GM23338 (cell line): Measurements from ENCODE around the gene NCS1. TPM values are rescaled to one million over a fixed set of nuclear protein-coding genes. Genes with fewer than 3 reads are reported as not detected.

Experiments
- ATAC-seq: fragments of 200-7000 bp; cut with Tn5 transposase; 3 replicates; pipeline ENCODE4 v1.9.1; 2020
- DNase-seq: peaks from one replicate; pipeline ENCODE4 v3.0.0-alpha.2; 2015; ENCODE audit warnings: low spot score
- H2AFZ ChIP-seq: fragments of 200-600 bp; sonication (generic); 2 replicates; pipeline ENCODE4 v1.8.0; 2016; ENCODE audit warnings: antibody characterized with exemption, mild to moderate bottlenecking, moderate library complexity
- H3F3A ChIP-seq: fragments of 200-600 bp; sonication (generic); replicated peaks from 2 replicates; pipeline ENCODE4 v1.8.0; 2017; ENCODE audit warnings: antibody characterized with exemption, mixed run types, low read depth
- H3K27ac ChIP-seq: fragments of 200-600 bp; sonication (generic); 2 replicates; pipeline ENCODE4 v1.6.1; 2016; ENCODE audit warnings: low read depth
- H3K27me3 ChIP-seq: fragments of 200-600 bp; sonication (generic); 2 replicates; pipeline ENCODE4 v1.8.0; 2016; ENCODE audit warnings: mild to moderate bottlenecking, mixed run types, moderate library complexity; ENCODE audit not compliant: insufficient read depth
- H3K36me3 ChIP-seq: fragments of 200-600 bp; sonication (generic); 2 replicates; pipeline ENCODE4 v1.8.0; 2016; ENCODE audit warnings: mild to moderate bottlenecking; ENCODE audit not compliant: insufficient read depth
- H3K4me1 ChIP-seq: fragments of 200-600 bp; sonication (generic); 2 replicates; pipeline ENCODE4 v1.8.0; 2016; ENCODE audit warnings: mild to moderate bottlenecking, moderate library complexity; ENCODE audit not compliant: insufficient read depth
- H3K4me2 ChIP-seq: fragments of 200-600 bp; sonication (generic); 2 replicates; pipeline ENCODE4 v1.7.1; 2017; ENCODE audit warnings: mixed run types
- H3K4me3 ChIP-seq: fragments of 200-600 bp; sonication (generic); 2 replicates; pipeline ENCODE4 v1.6.1; 2016; ENCODE audit warnings: mixed run types
- H3K79me2 ChIP-seq: fragments of 200-600 bp; sonication (generic); replicated peaks from 2 replicates; pipeline ENCODE4 v1.8.0; 2017; ENCODE audit warnings: mild to moderate bottlenecking; ENCODE audit not compliant: insufficient read depth
- H3K9me2 ChIP-seq: fragments of 200-600 bp; sonication (generic); 2 replicates; pipeline ENCODE4 v1.8.0; 2017; ENCODE audit not compliant: insufficient read depth
- H4K20me1 ChIP-seq: fragments of 200-600 bp; sonication (generic); replicated peaks from 2 replicates; pipeline ENCODE4 v1.8.0; 2017; ENCODE audit warnings: mild to moderate bottlenecking; ENCODE audit not compliant: insufficient read depth
- H3K27ac Mint-ChIP-seq: 2 replicates; pipeline ENCODE4 v1.8.0; 2020; ENCODE audit warnings: inconsistent platforms, mild to moderate bottlenecking, moderate library complexity, mixed read lengths
- H3K27me3 Mint-ChIP-seq: 3 replicates; pipeline ENCODE4 v1.8.0; 2022; ENCODE audit warnings: low read depth, mild to moderate bottlenecking, moderate library complexity, mixed read lengths, inconsistent platforms; ENCODE audit not compliant: insufficient read depth, poor library complexity
- H3K36me3 Mint-ChIP-seq: 3 replicates; pipeline ENCODE4 v1.8.0; 2021; ENCODE audit warnings: low read depth, mild to moderate bottlenecking, inconsistent platforms, moderate library complexity, mixed read lengths
- H3K4me1 Mint-ChIP-seq: 3 replicates; pipeline ENCODE4 v1.8.0; 2020; ENCODE audit warnings: mild to moderate bottlenecking, inconsistent platforms, mixed read lengths
- H3K4me3 Mint-ChIP-seq: 3 replicates; pipeline ENCODE4 v1.8.0; 2021; ENCODE audit warnings: moderate library complexity, mild to moderate bottlenecking, inconsistent platforms, mixed read lengths
- H3K9me3 Mint-ChIP-seq: 3 replicates; pipeline ENCODE4 v1.8.0; 2020; ENCODE audit warnings: moderate library complexity, mild to moderate bottlenecking, inconsistent platforms, mixed read lengths
- CREB1 ChIP-seq: fragments of 250-450 bp; sonication (Bioruptor Pico); IDR thresholded peaks from 2 replicates; pipeline ENCODE4 v1.5.0; 2020; ENCODE audit warnings: low read depth, mild to moderate bottlenecking, moderate library complexity
- EZH2 ChIP-seq: fragments of 200-600 bp; sonication (generic); IDR thresholded peaks from one replicate; pipeline ENCODE4 v1.8.0; 2017; ENCODE audit warnings: antibody characterized with exemption, mild to moderate bottlenecking, low read depth; ENCODE audit not compliant: unreplicated experiment
- EZH2phosphoT487 ChIP-seq: fragments of 200-600 bp; sonication (generic); IDR thresholded peaks from one replicate; pipeline ENCODE4 v1.8.1; 2018; ENCODE audit warnings: antibody characterized with exemption; ENCODE audit not compliant: unreplicated experiment
- JUNB ChIP-seq: IDR thresholded peaks from one replicate; pipeline ENCODE4 v1.6.1; 2016; ENCODE audit warnings: antibody characterized with exemption; ENCODE audit not compliant: unreplicated experiment
- NANOG ChIP-seq: IDR thresholded peaks from 2 replicates; pipeline ENCODE4 v1.6.1; 2016; ENCODE audit warnings: antibody characterized with exemption, borderline replicate concordance
- POLR2AphosphoS5 ChIP-seq: IDR thresholded peaks from 2 replicates; pipeline ENCODE4 v1.6.1; 2016; ENCODE audit warnings: antibody characterized with exemption, low read depth
- STAT1 ChIP-seq: IDR thresholded peaks from one replicate; pipeline ENCODE4 v1.6.1; 2016; ENCODE audit warnings: antibody characterized with exemption; ENCODE audit not compliant: unreplicated experiment
- ZNF114 ChIP-seq: fragments of 250-450 bp; sonication (Bioruptor Pico); IDR thresholded peaks from 2 replicates; pipeline ENCODE4 v1.5.0; 2020; ENCODE audit warnings: mild to moderate bottlenecking, moderate library complexity
- ZNF331 ChIP-seq: fragments of 250-450 bp; sonication (Bioruptor Pico); IDR thresholded peaks from 2 replicates; pipeline ENCODE4 v1.5.0; 2020; ENCODE audit warnings: low read depth, mild to moderate bottlenecking, moderate library complexity
- polyA plus RNA-seq: library from polyadenylated mRNA; unstranded; fragments of >200 nt; fragmentation: Nextera tagmentation; extraction: Ambion mirVana; gene quantifications from 2 replicates; pipeline ENCODE4 v1.2.1, GENCODE V29; 2016
- total RNA-seq: library from RNA; depleted of rRNA; stranded (reverse); fragments of >200 nt; shearing (Covaris generic); gene quantifications from 2 replicates; pipeline ENCODE4 v1.2.3, GENCODE V29; 2014
- TF ChIP-seq, protein P1 (sequence below): IDR thresholded peaks from one replicate; pipeline ENCODE4 v1.6.1; 2018; ENCODE audit warnings: antibody characterized with exemption; ENCODE audit not compliant: unreplicated experiment
- TF ChIP-seq, protein P2 (sequence below): fragments of 250-450 bp; sonication (Bioruptor Pico); IDR thresholded peaks from 2 replicates; pipeline ENCODE4 v1.5.0; 2020; ENCODE audit warnings: mild to moderate bottlenecking, moderate library complexity
- TF ChIP-seq, protein P3 (sequence below), 2 experiments: fragments of 200-600 bp in 1 of 2; sonication (generic) in 1 of 2; conservative IDR thresholded peaks; 2 replicates each; pipeline versions ENCODE4 v1.5.1 to v1.6.1; 2016 to 2017; ENCODE audit warnings: antibody characterized with exemption in 2 of 2, low read depth in 2 of 2, mild to moderate bottlenecking in 2 of 2, moderate library complexity in 1 of 2
- TF ChIP-seq, protein P4 (sequence below): IDR thresholded peaks from 2 replicates; pipeline ENCODE4 v1.6.1; 2016; ENCODE audit warnings: antibody characterized with exemption

Gene NCS1
- total and polyA plus RNA-seq, 2 experiments from 2014 or later, result 8.2 to 34.3 TPM

DNA sequence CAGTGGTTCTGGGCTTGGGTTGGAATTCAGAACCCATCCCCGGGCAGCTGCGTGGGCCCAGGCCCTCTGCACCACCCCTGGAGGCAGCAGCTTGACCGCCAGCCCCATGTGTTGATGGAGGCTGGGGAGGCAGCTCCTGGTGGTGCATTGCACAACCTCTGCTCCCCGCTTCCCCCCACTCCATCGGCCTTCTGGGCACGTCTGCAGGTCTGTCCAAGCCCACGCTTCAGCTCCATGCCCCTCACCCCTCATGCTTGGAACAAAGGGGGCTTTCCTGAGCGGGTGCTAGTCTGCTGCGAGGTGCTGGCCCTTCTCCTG is 1.4 kb downstream of the NCS1 start:
- Histone ChIP-seq H2AFZ (peak overlapping the region; percentile 18; the same call in 1 of the 2 replicates), H3F3A (no peaks in the 10 kb centered on the region; the same call in 1 of the 2 replicates), H3K27ac (no peak overlapping the region), H3K36me3 (no peaks in the 10 kb centered on the region), H3K27me3 (no peaks in the 10 kb centered on the region; the same call in 1 of the 2 replicates), H3K9me2 (no peaks in the 10 kb centered on the region), H3K4me2 (peak overlapping the region; percentile 88), H3K4me3 (peak overlapping the region; percentile 67), H3K4me1 (0 out of 2 replicates have a peak, but pooled peaks cover 8% of the 10 kb centered on the region), H4K20me1 (0 out of 2 replicates have a peak, but pooled peaks cover 3% of the 10 kb centered on the region), H3K79me2 (peaks cover 43% of the 10 kb centered on the region)
- no peak for DNase-seq
- H3K27me3 Mint-ChIP-seq, result peaks cover 18% of the 10 kb centered on the region
- TF ChIP-seq EZH2, result no peak
- no peak for TF ChIP-seq EZH2phosphoT487
- TF ChIP-seq, protein P1, sequence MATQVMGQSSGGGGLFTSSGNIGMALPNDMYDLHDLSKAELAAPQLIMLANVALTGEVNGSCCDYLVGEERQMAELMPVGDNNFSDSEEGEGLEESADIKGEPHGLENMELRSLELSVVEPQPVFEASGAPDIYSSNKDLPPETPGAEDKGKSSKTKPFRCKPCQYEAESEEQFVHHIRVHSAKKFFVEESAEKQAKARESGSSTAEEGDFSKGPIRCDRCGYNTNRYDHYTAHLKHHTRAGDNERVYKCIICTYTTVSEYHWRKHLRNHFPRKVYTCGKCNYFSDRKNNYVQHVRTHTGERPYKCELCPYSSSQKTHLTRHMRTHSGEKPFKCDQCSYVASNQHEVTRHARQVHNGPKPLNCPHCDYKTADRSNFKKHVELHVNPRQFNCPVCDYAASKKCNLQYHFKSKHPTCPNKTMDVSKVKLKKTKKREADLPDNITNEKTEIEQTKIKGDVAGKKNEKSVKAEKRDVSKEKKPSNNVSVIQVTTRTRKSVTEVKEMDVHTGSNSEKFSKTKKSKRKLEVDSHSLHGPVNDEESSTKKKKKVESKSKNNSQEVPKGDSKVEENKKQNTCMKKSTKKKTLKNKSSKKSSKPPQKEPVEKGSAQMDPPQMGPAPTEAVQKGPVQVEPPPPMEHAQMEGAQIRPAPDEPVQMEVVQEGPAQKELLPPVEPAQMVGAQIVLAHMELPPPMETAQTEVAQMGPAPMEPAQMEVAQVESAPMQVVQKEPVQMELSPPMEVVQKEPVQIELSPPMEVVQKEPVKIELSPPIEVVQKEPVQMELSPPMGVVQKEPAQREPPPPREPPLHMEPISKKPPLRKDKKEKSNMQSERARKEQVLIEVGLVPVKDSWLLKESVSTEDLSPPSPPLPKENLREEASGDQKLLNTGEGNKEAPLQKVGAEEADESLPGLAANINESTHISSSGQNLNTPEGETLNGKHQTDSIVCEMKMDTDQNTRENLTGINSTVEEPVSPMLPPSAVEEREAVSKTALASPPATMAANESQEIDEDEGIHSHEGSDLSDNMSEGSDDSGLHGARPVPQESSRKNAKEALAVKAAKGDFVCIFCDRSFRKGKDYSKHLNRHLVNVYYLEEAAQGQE, result no peak
- TF ChIP-seq POLR2AphosphoS5, result no peak
- TF ChIP-seq STAT1, result no peak
- no peak for TF ChIP-seq ZNF114 (CRISPR knock-in tag)
- TF ChIP-seq, protein P2, sequence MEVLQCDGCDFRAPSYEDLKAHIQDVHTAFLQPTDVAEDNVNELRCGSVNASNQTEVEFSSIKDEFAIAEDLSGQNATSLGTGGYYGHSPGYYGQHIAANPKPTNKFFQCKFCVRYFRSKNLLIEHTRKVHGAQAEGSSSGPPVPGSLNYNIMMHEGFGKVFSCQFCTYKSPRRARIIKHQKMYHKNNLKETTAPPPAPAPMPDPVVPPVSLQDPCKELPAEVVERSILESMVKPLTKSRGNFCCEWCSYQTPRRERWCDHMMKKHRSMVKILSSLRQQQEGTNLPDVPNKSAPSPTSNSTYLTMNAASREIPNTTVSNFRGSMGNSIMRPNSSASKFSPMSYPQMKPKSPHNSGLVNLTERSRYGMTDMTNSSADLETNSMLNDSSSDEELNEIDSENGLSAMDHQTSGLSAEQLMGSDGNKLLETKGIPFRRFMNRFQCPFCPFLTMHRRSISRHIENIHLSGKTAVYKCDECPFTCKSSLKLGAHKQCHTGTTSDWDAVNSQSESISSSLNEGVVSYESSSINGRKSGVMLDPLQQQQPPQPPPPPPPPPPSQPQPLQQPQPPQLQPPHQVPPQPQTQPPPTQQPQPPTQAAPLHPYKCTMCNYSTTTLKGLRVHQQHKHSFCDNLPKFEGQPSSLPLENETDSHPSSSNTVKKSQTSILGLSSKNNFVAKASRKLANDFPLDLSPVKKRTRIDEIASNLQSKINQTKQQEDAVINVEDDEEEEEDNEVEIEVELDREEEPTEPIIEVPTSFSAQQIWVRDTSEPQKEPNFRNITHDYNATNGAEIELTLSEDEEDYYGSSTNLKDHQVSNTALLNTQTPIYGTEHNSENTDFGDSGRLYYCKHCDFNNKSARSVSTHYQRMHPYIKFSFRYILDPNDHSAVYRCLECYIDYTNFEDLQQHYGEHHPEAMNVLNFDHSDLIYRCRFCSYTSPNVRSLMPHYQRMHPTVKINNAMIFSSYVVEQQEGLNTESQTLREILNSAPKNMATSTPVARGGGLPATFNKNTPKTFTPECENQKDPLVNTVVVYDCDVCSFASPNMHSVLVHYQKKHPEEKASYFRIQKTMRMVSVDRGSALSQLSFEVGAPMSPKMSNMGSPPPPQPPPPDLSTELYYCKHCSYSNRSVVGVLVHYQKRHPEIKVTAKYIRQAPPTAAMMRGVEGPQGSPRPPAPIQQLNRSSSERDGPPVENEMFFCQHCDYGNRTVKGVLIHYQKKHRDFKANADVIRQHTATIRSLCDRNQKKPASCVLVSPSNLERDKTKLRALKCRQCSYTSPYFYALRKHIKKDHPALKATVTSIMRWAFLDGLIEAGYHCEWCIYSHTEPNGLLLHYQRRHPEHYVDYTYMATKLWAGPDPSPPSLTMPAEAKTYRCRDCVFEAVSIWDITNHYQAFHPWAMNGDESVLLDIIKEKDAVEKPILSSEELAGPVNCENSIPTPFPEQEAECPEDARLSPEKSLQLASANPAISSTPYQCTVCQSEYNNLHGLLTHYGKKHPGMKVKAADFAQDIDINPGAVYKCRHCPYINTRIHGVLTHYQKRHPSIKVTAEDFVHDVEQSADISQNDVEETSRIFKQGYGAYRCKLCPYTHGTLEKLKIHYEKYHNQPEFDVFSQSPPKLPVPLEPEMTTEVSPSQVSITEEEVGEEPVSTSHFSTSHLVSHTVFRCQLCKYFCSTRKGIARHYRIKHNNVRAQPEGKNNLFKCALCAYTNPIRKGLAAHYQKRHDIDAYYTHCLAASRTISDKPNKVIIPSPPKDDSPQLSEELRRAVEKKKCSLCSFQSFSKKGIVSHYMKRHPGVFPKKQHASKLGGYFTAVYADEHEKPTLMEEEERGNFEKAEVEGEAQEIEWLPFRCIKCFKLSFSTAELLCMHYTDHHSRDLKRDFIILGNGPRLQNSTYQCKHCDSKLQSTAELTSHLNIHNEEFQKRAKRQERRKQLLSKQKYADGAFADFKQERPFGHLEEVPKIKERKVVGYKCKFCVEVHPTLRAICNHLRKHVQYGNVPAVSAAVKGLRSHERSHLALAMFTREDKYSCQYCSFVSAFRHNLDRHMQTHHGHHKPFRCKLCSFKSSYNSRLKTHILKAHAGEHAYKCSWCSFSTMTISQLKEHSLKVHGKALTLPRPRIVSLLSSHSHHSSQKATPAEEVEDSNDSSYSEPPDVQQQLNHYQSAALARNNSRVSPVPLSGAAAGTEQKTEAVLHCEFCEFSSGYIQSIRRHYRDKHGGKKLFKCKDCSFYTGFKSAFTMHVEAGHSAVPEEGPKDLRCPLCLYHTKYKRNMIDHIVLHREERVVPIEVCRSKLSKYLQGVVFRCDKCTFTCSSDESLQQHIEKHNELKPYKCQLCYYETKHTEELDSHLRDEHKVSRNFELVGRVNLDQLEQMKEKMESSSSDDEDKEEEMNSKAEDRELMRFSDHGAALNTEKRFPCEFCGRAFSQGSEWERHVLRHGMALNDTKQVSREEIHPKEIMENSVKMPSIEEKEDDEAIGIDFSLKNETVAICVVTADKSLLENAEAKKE, result no peak
- TF ChIP-seq, protein P3, sequence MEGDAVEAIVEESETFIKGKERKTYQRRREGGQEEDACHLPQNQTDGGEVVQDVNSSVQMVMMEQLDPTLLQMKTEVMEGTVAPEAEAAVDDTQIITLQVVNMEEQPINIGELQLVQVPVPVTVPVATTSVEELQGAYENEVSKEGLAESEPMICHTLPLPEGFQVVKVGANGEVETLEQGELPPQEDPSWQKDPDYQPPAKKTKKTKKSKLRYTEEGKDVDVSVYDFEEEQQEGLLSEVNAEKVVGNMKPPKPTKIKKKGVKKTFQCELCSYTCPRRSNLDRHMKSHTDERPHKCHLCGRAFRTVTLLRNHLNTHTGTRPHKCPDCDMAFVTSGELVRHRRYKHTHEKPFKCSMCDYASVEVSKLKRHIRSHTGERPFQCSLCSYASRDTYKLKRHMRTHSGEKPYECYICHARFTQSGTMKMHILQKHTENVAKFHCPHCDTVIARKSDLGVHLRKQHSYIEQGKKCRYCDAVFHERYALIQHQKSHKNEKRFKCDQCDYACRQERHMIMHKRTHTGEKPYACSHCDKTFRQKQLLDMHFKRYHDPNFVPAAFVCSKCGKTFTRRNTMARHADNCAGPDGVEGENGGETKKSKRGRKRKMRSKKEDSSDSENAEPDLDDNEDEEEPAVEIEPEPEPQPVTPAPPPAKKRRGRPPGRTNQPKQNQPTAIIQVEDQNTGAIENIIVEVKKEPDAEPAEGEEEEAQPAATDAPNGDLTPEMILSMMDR (conservative IDR thresholded peaks at IDR 0.05; ENCODE audit: low read depth in 2 of 2), result no peak
- TF ChIP-seq ZNF331 (CRISPR knock-in tag), result no peak
- no peak for TF ChIP-seq JUNB
- no peak for TF ChIP-seq NANOG
- TF ChIP-seq, protein P4, sequence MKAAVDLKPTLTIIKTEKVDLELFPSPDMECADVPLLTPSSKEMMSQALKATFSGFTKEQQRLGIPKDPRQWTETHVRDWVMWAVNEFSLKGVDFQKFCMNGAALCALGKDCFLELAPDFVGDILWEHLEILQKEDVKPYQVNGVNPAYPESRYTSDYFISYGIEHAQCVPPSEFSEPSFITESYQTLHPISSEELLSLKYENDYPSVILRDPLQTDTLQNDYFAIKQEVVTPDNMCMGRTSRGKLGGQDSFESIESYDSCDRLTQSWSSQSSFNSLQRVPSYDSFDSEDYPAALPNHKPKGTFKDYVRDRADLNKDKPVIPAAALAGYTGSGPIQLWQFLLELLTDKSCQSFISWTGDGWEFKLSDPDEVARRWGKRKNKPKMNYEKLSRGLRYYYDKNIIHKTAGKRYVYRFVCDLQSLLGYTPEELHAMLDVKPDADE, result no peak
- TF ChIP-seq CREB1 (CRISPR knock-in tag), result no peak
- no peak overlapping the region for H3K27ac Mint-ChIP-seq
- peak overlapping the region; percentile 84 for H3K4me3 Mint-ChIP-seq
- H3K36me3 Mint-ChIP-seq, result no peaks in the 10 kb centered on the region; the same call in 2 of the 3 replicates
- peaks cover 22% of the 10 kb centered on the region for H3K4me1 Mint-ChIP-seq
- H3K9me3 Mint-ChIP-seq, result no peaks in the 10 kb centered on the region; the same call in 1 of the 3 replicates
- ATAC-seq, result peak; percentile 25
